D341Med (cell line): ENCODE data around the gene TBC1D2.

Experiments
- DNase-seq: peaks from one replicate; pipeline ENCODE4 v3.0.0; 2012; ENCODE audit warnings: low spot score

TBC1D2 gene

GRCh38 chr9:98218562-98219363 lies 36.7 kb downstream of the TBC1D2 start:
- DNase-seq, result no peak

- no peak for DNase-seq
Measured at GRCh38 chr9:98217255-98217654, 38.2 kb downstream of the TBC1D2 start.

GRCh38 chr9:98216391-98216790 lies 39.1 kb downstream of the TBC1D2 start:
- no peak for DNase-seq

GRCh38 chr9:98215821-98216220 lies 39.6 kb downstream of the TBC1D2 start:
- no peak for DNase-seq

- no peak for DNase-seq
Measured at GRCh38 chr9:98215271-98215670, 40.2 kb downstream of the TBC1D2 start.

- DNase-seq, result no peak
Measured at GRCh38 chr9:98214811-98215210, 40.6 kb downstream of the TBC1D2 start.

- DNase-seq, result no peak
Measured at GRCh38 chr9:98211260-98211659, 44.2 kb downstream of the TBC1D2 start.

- no peak for DNase-seq
Measured at GRCh38 chr9:98210435-98210834, 45.0 kb downstream of the TBC1D2 start.

GRCh38 chr9:98209530-98209929 lies 45.9 kb downstream of the TBC1D2 start:
- DNase-seq, result no peak

GRCh38 chr9:98208635-98209034 lies 46.8 kb downstream of the TBC1D2 start:
- no peak for DNase-seq

GRCh38 chr9:98207606-98208005 lies 47.8 kb downstream of the TBC1D2 start:
- DNase-seq, result no peak

GRCh38 chr9:98206754-98207153 lies 48.7 kb downstream of the TBC1D2 start:
- DNase-seq, result no peak

GRCh38 chr9:98204692-98205091 lies 50.8 kb downstream of the TBC1D2 start:
- DNase-seq, result no peak

- no peak for DNase-seq
Measured at GRCh38 chr9:98203153-98203552, 52.3 kb downstream of the TBC1D2 start.

- no peak for DNase-seq
Measured at GRCh38 chr9:98202252-98202651, 53.2 kb downstream of the TBC1D2 start.

- no peak for DNase-seq
Measured at GRCh38 chr9:98201749-98202148, 53.7 kb downstream of the TBC1D2 start.

- DNase-seq, result no peak
Measured at GRCh38 chr9:98201102-98201501, 54.3 kb downstream of the TBC1D2 start.

GRCh38 chr9:98199388-98200033 lies 55.9 kb downstream of the TBC1D2 start:
- no peak for DNase-seq

- no peak for DNase-seq
Measured at GRCh38 chr9:98195671-98196070, 59.8 kb downstream of the TBC1D2 start.

- no peak for DNase-seq
Measured at GRCh38 chr9:98193336-98193944, 62.0 kb downstream of the TBC1D2 start.

GRCh38 chr9:98192503-98193335 lies 62.7 kb downstream of the TBC1D2 start, which contains the start of gene CORO2A:
CORO2A (minus strand) TSS chr9:98192637; CDS start chr9:98157660, 34,977 bp downstream.
- peak; percentile 86 for DNase-seq
